Peyer's patch (tissue), 4 donors: ENCODE data around the gene WASF3.

Experiments used
- CTCF ChIP-seq, 6 experiments: fragments of 450-650 bp in 4 of 6; fragments of 200-600 bp in 2 of 6; sonication (generic) in 1 of 6; IDR thresholded peaks; one replicate each; pipeline ENCODE4 v1.5.1; 2017 to 2019; ENCODE audit warnings: antibody characterized with exemption in 6 of 6, mild to moderate bottlenecking in 3 of 6, moderate library complexity in 1 of 6
- POLR2A ChIP-seq, 2 donors: fragments of 450-650 bp; IDR thresholded peaks; one replicate each; pipeline ENCODE4 v1.5.1; 2017; ENCODE audit warnings: antibody characterized with exemption in 2 of 2, mild to moderate bottlenecking in 2 of 2, moderate library complexity in 2 of 2

- no peak for TF ChIP-seq POLR2A (IDR thresholded peaks at IDR 0.05)
- no peak for TF ChIP-seq CTCF (IDR thresholded peaks at IDR 0.05)
Observed at GRCh38 chr13:26579580-26579979, 22.1 kb downstream of the WASF3 start.
